GM06990 (cell line): ENCODE results near the gene WDR62.

ENCODE experiments used
- DNase-seq: peaks from one replicate; pipeline ENCODE4 v3.0.0-alpha.2; 2011; ENCODE audit not compliant: insufficient read length; ENCODE audit errors: extremely low read depth
- H3K27me3 ChIP-seq: replicated peaks from 2 replicates; pipeline ENCODE4 v1.6.0; 2011; ENCODE audit warnings: low read length; ENCODE audit not compliant: control insufficient read depth, insufficient read depth
- H3K36me3 ChIP-seq: 2 replicates; pipeline ENCODE4 v1.5.1; 2011; ENCODE audit warnings: low read length; ENCODE audit not compliant: control insufficient read depth, insufficient read depth
- H3K4me3 ChIP-seq: replicated peaks from 2 replicates; pipeline ENCODE4 v1.5.1; 2011; ENCODE audit warnings: low read depth, mild to moderate bottlenecking, control low read depth, low read length
- CTCF ChIP-seq: IDR thresholded peaks from 2 replicates; pipeline ENCODE4 v1.5.1; 2011; ENCODE audit warnings: low read length, control low read depth, mild to moderate bottlenecking, inconsistent platforms; ENCODE audit not compliant: insufficient read depth, poor library complexity, severe bottlenecking

WDR62 gene

GRCh38 chr19:36111200-36111539 lies 56.5 kb downstream of the WDR62 start:
- DNase-seq = no peak
- no peak overlapping the region for H3K4me3 ChIP-seq
- TF ChIP-seq CTCF = no peak
- H3K27me3 ChIP-seq = no peaks in the 10 kb centered on the region
- H3K36me3 ChIP-seq = peaks cover 8% of the 10 kb centered on the region

DNA sequence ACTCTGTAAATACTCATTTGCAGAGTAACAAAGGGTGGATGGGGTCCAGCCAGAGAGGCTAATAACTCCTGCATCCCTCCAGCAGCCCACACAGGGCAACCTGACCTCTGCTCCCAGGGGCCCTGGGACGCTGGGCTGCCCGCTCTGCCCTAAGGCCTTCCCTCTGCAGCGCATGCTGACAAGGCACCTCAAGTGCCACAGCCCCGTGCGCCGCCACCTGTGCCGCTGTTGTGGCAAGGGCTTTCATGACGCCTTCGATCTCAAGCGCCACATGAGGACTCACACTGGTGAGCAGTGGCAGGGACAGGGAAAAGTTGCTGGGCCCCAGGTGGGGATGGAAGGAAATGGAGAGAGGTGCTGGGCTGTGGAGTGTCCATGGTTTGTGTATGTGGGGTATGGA lies 58.0 kb downstream of the WDR62 start:
- Histone ChIP-seq H3K4me3 (no peak overlapping the region), H3K36me3 (peaks cover 8% of the 10 kb centered on the region), H3K27me3 (no peaks in the 10 kb centered on the region)
- DNase-seq = no peak
- TF ChIP-seq CTCF = no peak

- Histone ChIP-seq H3K36me3 (peaks cover 9% of the 10 kb centered on the region), H3K4me3 (peak overlapping the region; percentile 98), H3K27me3 (no peaks in the 10 kb centered on the region)
- TF ChIP-seq CTCF = no peak
- DNase-seq = no peak
Observed at GRCh38 chr19:36113425-36113824, 58.7 kb downstream of the WDR62 start.

GRCh38 chr19:36113894-36114720 lies 59.4 kb downstream of the WDR62 start:
- TF ChIP-seq CTCF = no peak

GRCh38 chr19:36114721-36115452 lies 60.2 kb downstream of the WDR62 start, which contains the start of gene POLR2I:
Gene POLR2I (minus strand): TSS chr19:36114875. CDS start chr19:36114856, 19 bp downstream.
- no peak for TF ChIP-seq CTCF
- H3K27me3 ChIP-seq = no peaks in the 10 kb centered on the region
- peaks cover 13% of the 10 kb centered on the region for H3K36me3 ChIP-seq
- peak within 1 kb of the TSS; percentile 98 for H3K4me3 ChIP-seq
- peak; percentile 99 for DNase-seq

More at GRCh38 chr19:36113894-36114720, 59.4 kb downstream of the WDR62 start:
- no peak for DNase-seq
- H3K36me3 ChIP-seq = peaks cover 10% of the 10 kb centered on the region
- peak overlapping the region; percentile 98 for H3K4me3 ChIP-seq
- H3K27me3 ChIP-seq = no peaks in the 10 kb centered on the region
